HG03025 (cell line): Measurements from ENCODE around the gene KIAA0753.

Experiments used
- ATAC-seq: cut with Tn5 transposase; IDR thresholded peaks from one replicate; pipeline ENCODE4 v1.9.1; 2021; ENCODE audit warnings: mild to moderate bottlenecking, moderate library complexity; ENCODE audit not compliant: unreplicated experiment, low FRiP score

Gene KIAA0753

GRCh38 chr17:6554342-6554741 is 86.2 kb downstream of the KIAA0753 start:
- no peak for ATAC-seq

GRCh38 chr17:6551869-6552531 is 88.5 kb downstream of the KIAA0753 start:
- no peak for ATAC-seq

- ATAC-seq = no peak
These were observed 89.2 kb downstream of the KIAA0753 start for GRCh38 chr17:6551356-6551755.

- no peak for ATAC-seq
These were observed 91.0 kb downstream of the KIAA0753 start for GRCh38 chr17:6549384-6550036.

GRCh38 chr17:6548578-6549330 is 91.8 kb downstream of the KIAA0753 start:
- no peak for ATAC-seq

GRCh38 chr17:6548034-6548433 is 92.5 kb downstream of the KIAA0753 start:
- no peak for ATAC-seq

- ATAC-seq = no peak
These were observed 93.2 kb downstream of the KIAA0753 start for GRCh38 chr17:6547336-6547735.

GRCh38 chr17:6546069-6546718 is 94.3 kb downstream of the KIAA0753 start:
- no peak for ATAC-seq

GRCh38 chr17:6545291-6545690 is 95.2 kb downstream of the KIAA0753 start:
- ATAC-seq = no peak

- ATAC-seq = no peak
These were observed 96.5 kb downstream of the KIAA0753 start for GRCh38 chr17:6544011-6544370.

- no peak for ATAC-seq
These were observed 97.2 kb downstream of the KIAA0753 start for GRCh38 chr17:6543079-6544010.

- no peak for ATAC-seq
These were observed 97.9 kb downstream of the KIAA0753 start for GRCh38 chr17:6542577-6542976.

- ATAC-seq = no peak
These were observed 98.6 kb downstream of the KIAA0753 start for GRCh38 chr17:6541886-6542285.

GRCh38 chr17:6539871-6540270 is 100.6 kb downstream of the KIAA0753 start:
- no peak for ATAC-seq

GRCh38 chr17:6536566-6537065 is 103.9 kb downstream of the KIAA0753 start:
- no peak for ATAC-seq

GRCh38 chr17:6536053-6536452 is 104.5 kb downstream of the KIAA0753 start:
- no peak for ATAC-seq

GRCh38 chr17:6534846-6535514 is 105.5 kb downstream of the KIAA0753 start:
- no peak for ATAC-seq

- no peak for ATAC-seq
These were observed 108.0 kb downstream of the KIAA0753 start for GRCh38 chr17:6532441-6532885.

GRCh38 chr17:6531575-6531974 is 108.9 kb downstream of the KIAA0753 start:
- no peak for ATAC-seq
